HepG2 (cell line): ENCODE data around the gene PRDM10. TPM values are rescaled to one million over a fixed set of nuclear protein-coding genes. Genes with fewer than 3 reads are reported as not detected.

ENCODE experiments used
- CAMTA2 ChIP-seq: sonication (generic); formaldehyde crosslinking; IDR thresholded peaks from 2 replicates; pipeline ENCODE4 v1.4.0; 2020; ENCODE audit warnings: mild to moderate bottlenecking, missing genetic modification reagents, borderline replicate concordance
- CBX2 ChIP-seq, 2 experiments: fragments of 200-600 bp in 1 of 2; sonication (generic); formaldehyde crosslinking in 1 of 2; IDR thresholded peaks; 2 replicates each; pipeline versions ENCODE4 v1.7.0 to v1.8.1; 2018 to 2022; ENCODE audit warnings: low read depth in 2 of 2, low read length in 1 of 2, mild to moderate bottlenecking in 1 of 2, missing genetic modification reagents in 1 of 2
- ELF4 ChIP-seq: sonication (generic); formaldehyde crosslinking; IDR thresholded peaks from 2 replicates; pipeline ENCODE4 v1.5.0; 2020; ENCODE audit warnings: missing genetic modification reagents, mild to moderate bottlenecking, moderate library complexity, borderline replicate concordance
- GABPB1 ChIP-seq: IDR thresholded peaks from 2 replicates; pipeline ENCODE4 v1.6.1; 2016; ENCODE audit warnings: mild to moderate bottlenecking, missing genetic modification reagents, moderate library complexity, missing compliant biosample characterization
- HDAC6 ChIP-seq: fragments of 200-600 bp; sonication (generic); IDR thresholded peaks from 2 replicates; pipeline ENCODE4 v1.7.0; 2017; ENCODE audit warnings: mild to moderate bottlenecking, antibody characterized with exemption, low read length, low read depth
- HNF1B ChIP-seq: sonication (generic); formaldehyde crosslinking; IDR thresholded peaks from 2 replicates; pipeline ENCODE4 v1.5.1; 2020; ENCODE audit warnings: mild to moderate bottlenecking, moderate library complexity, missing genetic modification reagents
- NCOA2 ChIP-seq: sonication (generic); formaldehyde crosslinking; IDR thresholded peaks from 2 replicates; pipeline ENCODE4 v1.8.0; 2022; ENCODE audit warnings: inconsistent platforms
- PAX8 ChIP-seq: sonication (generic); formaldehyde crosslinking; IDR thresholded peaks from 2 replicates; pipeline ENCODE4 v1.8.0; 2022; ENCODE audit warnings: mild to moderate bottlenecking, missing genetic modification reagents, borderline replicate concordance
- PBX3 ChIP-seq: sonication (generic); formaldehyde crosslinking; IDR thresholded peaks from 2 replicates; pipeline ENCODE4 v1.8.1; 2023; ENCODE audit warnings: missing genetic modification reagents, inconsistent platforms, borderline replicate concordance
- RFXANK ChIP-seq: IDR thresholded peaks from 2 replicates; pipeline ENCODE4 v1.6.1; 2016
- SAP130 ChIP-seq: IDR thresholded peaks from 2 replicates; pipeline ENCODE4 v1.6.1; 2016; ENCODE audit warnings: low read depth
- SMARCE1 ChIP-seq: fragments of 450-650 bp; IDR thresholded peaks from 2 replicates; pipeline ENCODE4 v1.6.1; 2017; ENCODE audit warnings: borderline replicate concordance
- ZBTB3 ChIP-seq: sonication (generic); formaldehyde crosslinking; IDR thresholded peaks from 2 replicates; pipeline ENCODE4 v1.4.0; 2020; ENCODE audit warnings: low read depth, mild to moderate bottlenecking, moderate library complexity, missing genetic modification reagents, borderline replicate concordance
- ZBTB38 ChIP-seq: sonication (generic); formaldehyde crosslinking; IDR thresholded peaks from 2 replicates; pipeline ENCODE4 v1.5.1; 2020; ENCODE audit warnings: mild to moderate bottlenecking, missing genetic modification reagents
- ZGPAT ChIP-seq: IDR thresholded peaks from 2 replicates; pipeline ENCODE4 v1.6.1; 2016; ENCODE audit warnings: mild to moderate bottlenecking
- ZHX1 ChIP-seq: sonication (generic); formaldehyde crosslinking; IDR thresholded peaks from 2 replicates; pipeline ENCODE4 v1.8.1; 2022; ENCODE audit warnings: low read depth, mild to moderate bottlenecking, missing genetic modification reagents
- ZNF253 ChIP-seq: sonication (generic); formaldehyde crosslinking; IDR thresholded peaks from 2 replicates; pipeline ENCODE4 v1.8.0; 2022; ENCODE audit warnings: mild to moderate bottlenecking, missing genetic modification reagents, borderline replicate concordance
- ZNF660 ChIP-seq: sonication (generic); formaldehyde crosslinking; IDR thresholded peaks from 2 replicates; pipeline ENCODE4 v1.5.1; 2020; ENCODE audit warnings: mild to moderate bottlenecking, low read depth, missing genetic modification reagents, borderline replicate concordance
- ZNF773 ChIP-seq: sonication (generic); formaldehyde crosslinking; IDR thresholded peaks from 2 replicates; pipeline ENCODE4 v1.4.0; 2020; ENCODE audit warnings: missing genetic modification reagents, borderline replicate concordance
- ZNF83 ChIP-seq: sonication (generic); formaldehyde crosslinking; IDR thresholded peaks from 2 replicates; pipeline ENCODE4 v1.4.0; 2020; ENCODE audit warnings: missing genetic modification reagents, mild to moderate bottlenecking, borderline replicate concordance
- polyA plus RNA-seq, 8 experiments: library from polyadenylated mRNA; depleted of rRNA in 3 of 8; stranded (reverse) in 7 of 8; unstranded in 1 of 8; fragments of >200 nt; fragmentation: Illumina TruSeq in 4 of 8; extraction: Trizol in 4 of 8; gene quantifications; 2 replicates each; pipeline versions ENCODE4 v1.2.1 to v1.2.3, GENCODE V29; 2011 to 2016; ENCODE audit warnings: low read depth in 4 of 8, missing spikeins in 1 of 8, mixed read lengths in 1 of 8; ENCODE audit not compliant: insufficient read depth in 1 of 8
- total RNA-seq, 5 experiments: library from RNA; depleted of rRNA; stranded (reverse); fragments of >200 nt; fragmentation: Illumina TruSeq; extraction: Trizol; gene quantifications; 2 replicates each; pipeline ENCODE4 v1.2.3, GENCODE V29; 2016; ENCODE audit warnings: low read depth in 1 of 5

Gene PRDM10
- total and polyA plus RNA-seq, 2 of the 13 experiments (the other 11 are each of a cell fraction or from before 2014, with no cell fraction given) = 5.7 to 5.8 TPM

GRCh38 chr11:130042093-130042591 lies 39.5 kb upstream of the PRDM10 start (continued):
- TF ChIP-seq HNF1B (CRISPR knock-in tag) = no peak
- TF ChIP-seq ZGPAT = 0 out of 2 replicates have a peak, but pooled peaks have one; percentile 37
- TF ChIP-seq ZNF253 (CRISPR knock-in tag) = no peak
- no peak for TF ChIP-seq ZNF773 (CRISPR knock-in tag)
- TF ChIP-seq HDAC6 = no peak
- no peak for TF ChIP-seq RFXANK
- no peak for TF ChIP-seq ZNF660
- no peak for TF ChIP-seq CAMTA2
- 0 out of 2 replicates have a peak, but pooled peaks have one; percentile 37 for TF ChIP-seq NCOA2
- TF ChIP-seq GABPB1 (CRISPR knock-in tag) = peak; percentile 39; the same call in 1 of the 2 replicates
- no peak for TF ChIP-seq ZNF83 (CRISPR knock-in tag)
- no peak for TF ChIP-seq CBX2 (IDR thresholded peaks at IDR 0.05; ENCODE audit: low read depth, low read length)
- TF ChIP-seq CBX2 (CRISPR knock-in tag; IDR thresholded peaks at IDR 0.05; ENCODE audit: low read depth) = no peak
- peak; percentile 50 for TF ChIP-seq ZBTB38
- no peak for TF ChIP-seq PAX8 (CRISPR knock-in tag)
- no peak for TF ChIP-seq PBX3 (CRISPR knock-in tag)
- TF ChIP-seq ELF4 = no peak
- no peak for TF ChIP-seq ZBTB3 (CRISPR knock-in tag)
- TF ChIP-seq ZHX1 = no peak
- peak; percentile 82 for TF ChIP-seq SAP130 (CRISPR knock-in tag)
- no peak for TF ChIP-seq SMARCE1
